ENCODE measurements around the gene RAB34.
"Not testable (repeated sequence)": the region's sequence is repeated elsewhere in the genome, so short reads cannot be mapped to it uniquely, and the experiment has no call there.

The RAB34 gene

DNA sequence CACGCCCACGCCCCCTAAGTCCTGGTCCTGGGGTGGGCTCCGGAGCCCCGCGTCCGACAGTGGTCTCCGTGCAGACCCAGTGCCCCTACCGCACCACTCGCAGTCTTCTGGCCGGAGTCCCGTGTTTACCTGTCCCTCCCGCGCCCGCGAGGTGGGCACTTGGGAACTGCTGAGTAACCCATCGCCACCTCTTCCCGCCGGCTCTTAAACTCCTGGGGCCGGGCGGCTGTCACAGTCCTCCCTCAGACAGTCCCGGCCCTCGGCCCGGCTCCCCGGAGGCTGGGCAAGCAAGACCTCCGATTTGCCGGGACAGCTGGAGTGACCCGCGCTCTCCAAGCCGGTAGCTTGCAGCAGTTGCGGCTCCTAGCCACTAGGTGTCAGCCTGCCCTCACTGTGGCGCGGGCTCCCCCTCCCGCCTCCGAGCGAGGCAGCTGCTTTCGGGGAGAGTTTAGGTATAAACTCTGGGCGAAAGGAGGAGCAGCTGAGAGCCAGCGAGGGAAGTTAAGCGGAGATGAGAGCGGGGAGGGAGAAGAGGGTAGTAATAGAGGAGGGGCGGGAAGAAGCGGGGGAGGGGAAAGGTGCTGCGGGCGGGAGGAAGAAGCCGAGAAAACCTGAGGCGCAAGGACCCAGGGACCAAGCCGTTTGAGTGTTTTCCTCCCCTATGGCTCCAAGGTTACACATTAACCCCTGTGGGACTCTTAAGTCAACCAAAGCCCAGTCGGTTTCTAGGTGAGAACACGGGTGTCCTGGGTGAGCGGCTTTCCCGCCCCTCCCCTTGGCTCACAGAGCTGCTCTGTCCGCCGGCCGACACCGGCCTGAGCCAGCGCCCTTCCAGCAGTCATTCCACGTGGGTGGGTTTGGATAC lies 9.2 kb upstream of the RAB34 start:
- peak; percentile 18 for FAIRE-seq

DNA sequence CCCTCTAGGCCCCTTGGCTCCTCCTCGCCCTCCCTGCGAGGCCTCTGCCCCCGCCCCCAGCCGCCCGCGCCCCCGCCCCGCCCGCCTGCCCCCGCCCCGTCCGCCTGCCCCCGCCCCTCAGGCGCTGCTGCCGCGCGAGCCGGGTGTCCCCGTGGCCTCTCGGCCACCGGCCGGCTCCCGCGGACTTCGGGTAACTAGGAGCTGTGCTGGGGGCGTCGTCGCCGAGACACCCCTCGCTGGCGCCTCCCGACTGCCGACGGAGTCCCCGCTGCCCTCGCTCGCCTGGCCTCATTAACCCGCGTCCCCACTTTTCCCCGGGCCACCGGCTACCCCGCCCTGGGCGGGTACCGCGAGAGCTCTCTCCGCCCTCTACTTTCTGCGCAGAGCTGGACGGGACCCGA lies 8.6 kb upstream of the RAB34 start, which contains the start of gene TLCD1:
TSS of gene TLCD1 (minus strand) at position 8 of the 401 bp plus-strand sequence. CDS start 136 bp downstream, outside the sequence.
- no peak for FAIRE-seq

DNA sequence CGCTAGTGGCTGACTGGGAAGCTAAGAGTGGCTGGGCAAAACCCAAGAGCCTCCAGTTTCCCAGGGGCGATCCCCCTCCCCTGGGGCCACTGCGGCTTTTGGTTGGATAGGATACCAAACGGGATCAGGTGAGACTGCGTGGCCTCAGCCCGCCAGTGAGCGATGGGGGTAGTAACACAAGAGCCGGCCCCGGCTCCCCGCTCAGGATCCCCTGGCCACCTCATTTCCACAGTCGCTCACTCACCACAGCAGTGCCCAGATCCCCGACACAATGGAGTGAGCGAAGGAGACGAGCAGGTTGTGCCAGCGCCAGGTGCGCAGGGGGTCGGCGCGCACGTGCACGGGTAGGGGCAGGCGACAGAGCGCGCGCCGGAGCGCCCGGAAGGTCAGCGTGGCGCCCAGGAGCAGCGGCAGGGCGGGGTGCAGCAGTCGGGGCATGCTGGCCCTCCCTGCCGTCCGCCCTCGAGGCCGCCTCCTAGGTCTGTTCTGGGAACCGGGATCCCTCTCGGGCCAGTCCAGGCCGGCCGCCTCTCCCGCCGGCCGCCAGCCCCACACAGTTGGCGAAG lies 8.1 kb upstream of the RAB34 start:
- FAIRE-seq, result no peak

DNA sequence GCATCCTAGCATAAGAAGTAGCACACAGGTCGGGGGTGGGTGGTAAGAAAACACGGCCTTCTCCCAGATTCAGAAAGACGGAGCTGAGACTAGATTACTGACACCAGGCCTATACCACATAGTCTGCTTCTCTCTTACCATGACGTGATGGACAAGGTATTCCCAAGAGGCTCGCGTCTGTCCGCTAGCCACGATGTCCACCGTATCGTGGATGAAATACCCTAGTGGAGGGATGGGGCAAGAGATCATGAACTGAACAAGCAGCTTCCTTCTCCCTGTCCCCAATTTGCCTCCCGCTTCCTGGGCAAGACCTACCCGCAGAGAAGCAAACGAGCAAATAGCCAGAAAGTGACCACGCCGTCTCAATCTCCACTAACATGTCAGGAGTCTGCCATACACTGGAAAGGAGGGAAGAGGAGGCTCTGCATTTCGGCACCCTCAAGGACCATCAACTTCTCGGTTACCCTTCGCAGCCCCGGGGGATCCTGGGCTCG lies 7.5 kb upstream of the RAB34 start:
- no peak for FAIRE-seq

DNA sequence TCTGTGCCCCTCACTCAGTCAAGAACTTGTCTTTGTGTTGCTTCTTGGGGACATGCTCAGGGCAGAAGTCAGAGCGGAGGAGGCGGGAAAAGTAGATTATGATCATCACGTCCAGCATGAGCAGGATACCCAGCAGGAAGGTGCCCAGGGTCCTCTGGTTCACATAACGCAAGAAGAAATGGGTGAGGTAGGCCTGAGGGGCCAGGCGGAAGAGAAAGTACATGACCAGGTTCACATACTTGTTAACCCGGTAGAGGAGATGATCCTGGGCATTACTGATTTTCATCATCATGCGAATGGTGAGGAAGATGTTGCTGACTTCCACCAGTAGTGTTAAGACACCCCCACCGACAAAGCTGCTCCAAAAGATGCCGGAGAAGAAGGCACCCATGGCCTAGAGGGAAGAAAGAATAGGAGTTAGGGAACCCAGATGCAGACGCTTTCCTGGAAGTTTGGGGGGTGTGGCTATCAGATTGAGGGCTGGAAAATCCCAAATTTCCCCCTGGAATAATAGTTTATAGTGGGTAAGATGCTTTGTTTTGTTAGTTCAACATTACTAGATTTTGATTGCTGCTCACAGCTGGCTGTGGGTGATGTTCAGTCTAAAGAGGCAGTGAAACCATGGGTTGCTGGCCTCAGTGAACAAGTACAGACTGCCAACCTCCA lies 7.0 kb upstream of the RAB34 start:
- no peak for FAIRE-seq

DNA sequence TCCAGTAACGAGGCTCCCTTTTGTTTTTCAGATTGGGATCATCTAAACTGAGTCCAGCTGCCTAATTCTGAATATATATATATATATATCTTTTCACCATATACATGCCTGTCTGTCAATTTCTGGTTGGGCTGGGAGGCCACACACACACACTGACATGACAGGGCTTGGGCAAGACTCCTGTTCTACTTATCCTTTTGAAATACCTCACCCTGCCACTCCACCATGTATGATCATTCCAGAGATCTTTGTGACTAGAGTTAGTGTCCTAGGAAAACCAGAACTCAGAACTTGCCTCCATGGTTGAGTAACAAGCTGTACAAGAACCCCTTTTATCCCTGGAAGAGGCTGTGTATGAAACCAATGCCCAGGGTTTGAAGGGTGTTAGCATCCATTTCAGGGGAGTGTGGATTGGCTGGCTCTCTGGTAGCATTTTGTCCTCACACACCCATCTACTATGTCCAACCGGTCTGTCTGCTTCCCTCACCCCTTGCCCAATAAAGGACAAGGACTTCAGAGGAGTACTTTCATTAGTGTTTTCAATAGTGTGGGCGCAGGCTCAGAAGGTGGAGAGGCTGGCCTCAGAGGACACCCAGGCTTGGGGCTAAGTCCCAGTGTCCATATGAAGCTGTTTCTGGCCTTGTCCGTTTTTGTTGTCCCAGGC lies 6.3 kb upstream of the RAB34 start:
- FAIRE-seq, result not testable (repeated sequence)

DNA sequence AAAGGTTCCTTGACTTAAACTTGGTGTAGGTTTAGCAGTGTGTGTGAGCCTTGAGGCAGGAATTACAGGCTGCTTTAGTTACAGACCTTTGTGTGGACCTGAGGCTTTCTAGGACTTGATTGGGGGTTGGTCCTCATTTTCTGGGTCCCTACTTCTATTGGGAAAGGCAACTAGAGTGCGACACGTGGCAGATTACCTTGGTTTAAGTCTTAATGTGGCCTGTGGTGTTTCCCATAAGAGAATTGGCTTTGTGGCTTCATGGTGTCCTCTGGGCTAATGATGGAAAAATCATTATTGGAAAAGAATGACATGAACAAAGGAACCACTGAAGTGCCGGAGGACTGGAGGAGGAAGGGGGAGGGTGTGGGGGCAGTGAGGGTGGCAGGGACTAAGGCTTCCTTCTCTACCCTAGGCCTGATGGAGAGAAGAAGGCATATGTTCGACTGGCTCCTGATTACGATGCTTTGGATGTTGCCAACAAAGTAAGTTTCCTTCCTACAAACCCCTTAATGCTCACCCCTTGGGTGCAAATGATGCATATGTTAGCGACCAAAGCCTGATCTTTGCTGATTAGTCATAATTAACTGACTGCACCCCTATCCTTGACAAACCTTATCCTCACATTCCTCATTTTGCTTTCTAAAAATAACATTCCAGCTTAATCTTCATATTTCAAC lies 5.6 kb upstream of the RAB34 start:
- no peak for FAIRE-seq

DNA sequence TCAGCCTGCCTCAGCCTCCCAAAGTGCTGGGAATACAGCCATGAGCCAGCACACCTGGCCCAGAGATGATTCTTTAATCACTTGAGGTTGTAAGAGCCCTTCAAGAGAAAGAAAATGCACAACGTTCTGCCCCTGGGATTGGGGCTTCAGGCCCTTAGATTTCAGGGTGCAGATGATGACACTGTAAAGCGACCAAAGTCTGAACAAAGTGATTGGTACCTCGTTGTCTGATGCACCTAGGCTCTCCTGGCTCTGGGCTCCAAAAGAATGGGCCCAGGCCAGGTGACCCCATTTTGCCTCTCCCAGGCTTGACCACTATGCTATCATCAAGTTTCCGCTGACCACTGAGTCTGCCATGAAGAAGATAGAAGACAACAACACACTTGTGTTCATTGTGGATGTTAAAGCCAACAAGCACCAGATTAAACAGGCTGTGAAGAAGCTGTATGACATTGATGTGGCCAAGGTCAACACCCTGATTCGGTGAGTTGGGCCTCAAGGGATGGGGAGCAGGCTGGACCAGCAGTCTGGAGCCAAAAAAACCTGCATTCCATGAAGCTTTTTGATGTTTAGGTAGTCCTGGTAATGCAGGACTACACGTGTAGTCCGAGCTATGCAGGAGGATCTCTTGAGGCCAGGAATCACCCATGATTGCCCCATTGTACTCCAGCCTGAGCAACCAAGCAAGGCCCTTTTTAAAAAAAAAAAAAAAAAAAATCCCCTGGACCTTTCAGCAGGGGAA lies 4.9 kb upstream of the RAB34 start:
- FAIRE-seq, result no peak

DNA sequence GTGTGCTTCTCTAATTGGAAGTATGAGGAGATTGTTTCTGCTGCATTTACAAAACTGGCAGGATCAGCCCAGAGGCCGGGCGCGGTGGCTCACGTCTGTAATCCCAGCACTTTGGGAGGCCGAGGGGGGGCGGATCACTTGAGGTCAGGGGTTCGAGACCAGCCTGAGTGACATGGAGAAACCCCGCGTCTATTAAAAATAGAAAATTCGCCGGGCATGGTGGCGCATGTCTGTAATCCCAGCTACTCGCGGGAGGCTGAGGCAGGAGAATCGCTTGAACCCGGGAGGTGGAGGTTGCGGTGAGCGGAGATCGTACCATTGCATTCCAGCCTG lies 3.3 kb upstream of the RAB34 start:
- not testable (repeated sequence) for FAIRE-seq

DNA sequence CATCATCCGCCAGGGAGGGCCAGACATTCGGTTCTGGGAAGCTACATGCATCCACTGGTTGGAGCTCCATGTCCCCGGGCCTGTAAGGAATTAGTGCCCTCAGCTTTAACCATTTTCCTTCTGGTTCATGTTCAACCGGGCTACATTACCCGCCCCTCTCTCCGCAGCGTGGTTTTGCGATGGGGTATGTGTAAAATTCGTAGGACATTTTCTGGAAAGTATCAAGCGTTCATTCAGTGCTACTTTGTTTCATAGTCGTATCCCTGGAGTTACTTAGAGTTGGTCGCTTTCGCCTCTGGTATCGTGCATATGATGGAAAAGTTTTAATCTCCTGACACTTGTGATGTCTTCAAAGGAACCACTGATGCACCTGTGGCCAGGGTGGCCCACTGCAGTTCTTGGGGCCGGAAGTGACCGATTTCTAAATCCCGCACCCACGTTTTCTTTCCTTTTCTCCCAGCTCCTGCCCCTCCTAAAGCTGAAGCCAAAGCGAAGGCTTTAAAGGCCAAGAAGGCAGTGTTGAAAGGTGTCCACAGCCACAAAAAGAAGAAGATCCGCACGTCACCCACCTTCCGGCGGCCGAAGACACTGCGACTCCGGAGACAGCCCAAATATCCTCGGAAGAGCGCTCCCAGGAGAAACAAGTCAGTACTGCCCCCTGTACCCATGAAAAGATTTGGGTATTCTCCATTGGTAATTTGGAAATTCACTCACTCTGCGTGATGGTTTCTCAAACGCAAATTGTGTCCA lies 2.8 kb upstream of the RAB34 start:
- no peak for FAIRE-seq

DNA sequence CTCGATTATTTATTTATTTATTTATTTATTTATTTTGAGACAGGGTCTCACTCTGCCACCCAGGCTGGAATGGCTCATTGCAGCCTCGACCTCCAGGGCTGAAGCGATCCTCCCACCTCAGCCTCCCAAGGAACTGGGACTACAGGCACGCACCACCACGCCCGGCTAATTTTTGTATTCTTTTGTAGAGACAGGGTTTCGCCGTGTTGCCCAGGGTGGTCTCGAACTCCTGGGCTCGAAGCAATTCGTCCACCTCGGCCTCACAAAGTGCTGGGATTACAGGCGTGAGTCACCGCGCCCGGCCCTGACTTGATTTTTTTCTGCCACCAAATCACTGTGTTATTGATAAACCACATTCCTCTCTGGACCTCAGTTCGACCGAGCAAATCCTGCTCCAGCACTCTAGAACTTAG lies 1.4 kb upstream of the RAB34 start:
- no peak for FAIRE-seq

DNA sequence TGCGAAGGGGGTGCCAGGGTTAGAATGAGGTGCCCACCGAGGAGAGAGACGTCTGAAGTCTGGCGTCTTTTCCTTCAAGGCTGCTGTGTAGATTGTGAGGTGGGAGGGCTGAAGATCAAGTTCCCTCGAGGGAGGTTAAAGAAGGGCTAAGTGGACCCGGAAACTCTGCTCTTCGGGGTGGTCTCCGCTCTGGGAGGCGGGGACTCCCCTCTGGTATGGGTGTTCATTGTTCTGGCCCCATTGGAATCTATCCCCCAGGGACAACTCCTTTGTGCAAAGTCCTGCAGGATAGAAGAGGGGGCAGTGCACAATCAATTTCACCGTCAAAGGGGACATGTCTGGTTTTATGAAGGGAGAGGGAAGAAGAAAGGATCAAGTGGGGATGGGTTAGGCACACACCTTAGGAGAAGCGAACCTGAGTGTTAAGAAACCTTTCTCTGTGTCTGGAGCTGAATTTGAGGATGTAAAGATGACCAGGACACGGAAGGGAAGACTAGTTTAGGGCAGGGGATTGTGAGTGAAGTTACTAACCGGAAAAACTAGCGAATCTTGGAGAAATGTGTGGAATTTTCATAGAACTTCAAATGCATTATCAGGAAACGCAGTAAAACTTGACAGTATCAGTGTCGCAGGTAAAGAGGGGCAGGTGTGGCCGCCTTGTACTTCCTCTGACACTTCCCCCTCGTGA lies 809 bp upstream of the RAB34 start:
- no peak for FAIRE-seq

DNA sequence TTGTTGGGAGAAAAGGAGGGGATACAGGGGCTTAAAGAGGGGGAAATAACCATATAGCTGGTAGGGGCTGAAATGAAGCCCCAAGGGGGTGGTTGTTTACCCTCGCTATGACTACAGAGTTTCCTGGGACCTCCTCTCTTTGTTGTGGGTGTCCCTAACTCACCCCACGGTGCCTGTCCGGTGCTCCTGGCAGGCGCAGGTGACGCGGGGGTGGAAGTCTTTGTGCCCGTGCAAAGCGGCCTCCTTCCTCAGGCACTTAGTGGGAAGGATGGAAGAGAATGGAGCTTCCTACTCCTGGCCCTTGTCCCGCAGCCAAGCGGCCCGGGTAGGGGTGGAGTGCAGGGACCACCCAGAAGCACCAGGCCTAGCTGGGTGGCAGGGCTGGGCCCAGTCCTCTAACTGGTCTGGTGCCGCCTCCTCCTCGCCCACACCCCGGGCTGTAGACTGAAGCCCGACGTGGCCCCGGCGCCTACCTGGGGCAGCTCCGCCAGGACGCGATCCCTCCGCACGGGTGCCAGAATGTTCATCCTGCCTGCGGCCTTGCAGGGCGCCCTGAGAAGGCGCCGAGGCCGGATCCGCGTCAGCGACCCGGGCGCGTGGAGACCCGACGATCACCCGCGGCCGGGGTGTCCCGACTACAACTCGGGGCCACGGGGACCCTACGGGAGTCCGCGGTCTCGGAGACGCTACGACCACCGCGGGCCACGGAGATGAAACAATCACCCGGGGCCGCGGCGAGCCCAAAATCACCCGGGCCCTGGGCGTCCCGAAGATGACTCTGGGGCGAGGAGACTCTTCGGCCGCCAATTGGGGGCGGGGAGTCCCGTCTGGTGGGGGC lies 709 bp downstream of the RAB34 start:
- no peak for FAIRE-seq

DNA sequence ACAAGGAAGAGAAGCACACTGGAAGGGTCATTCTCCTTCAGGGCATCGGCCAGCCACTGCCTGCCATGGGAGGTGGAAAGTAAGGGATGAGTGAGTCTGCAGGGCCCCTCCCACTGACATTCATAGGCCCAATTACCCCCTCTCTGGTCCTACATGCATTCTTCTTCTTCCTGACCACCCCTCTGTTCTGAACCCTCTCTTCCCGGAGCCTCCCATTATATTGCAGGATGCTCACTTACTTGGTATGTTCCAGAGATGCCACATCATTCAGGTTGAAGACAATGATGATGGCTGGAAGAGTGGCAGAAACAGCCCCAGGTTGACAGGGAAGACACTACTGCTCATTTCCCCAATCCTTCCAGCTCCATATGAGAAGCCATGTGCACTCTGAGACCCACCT lies 2.5 kb downstream of the RAB34 start:
- FAIRE-seq, result no peak

DNA sequence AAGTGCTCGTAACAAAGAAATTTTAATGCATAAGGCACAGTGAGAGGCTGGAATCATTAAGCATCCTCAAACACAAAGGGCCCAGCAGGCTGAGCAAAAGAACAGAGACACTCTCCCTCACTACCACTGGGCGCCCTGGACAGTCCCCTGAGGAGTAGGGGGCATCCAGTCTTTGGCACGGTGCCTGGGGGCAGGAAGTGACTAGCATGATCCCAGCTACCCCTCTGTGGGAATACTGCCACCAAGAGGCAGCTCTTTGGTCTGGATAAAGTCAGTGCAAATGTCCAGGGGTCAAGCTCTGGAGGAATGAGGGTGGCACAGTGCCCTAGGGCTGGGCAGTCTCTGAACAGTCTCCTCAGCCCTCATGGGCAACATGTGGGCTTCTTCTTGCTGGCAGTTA lies 3.4 kb downstream of the RAB34 start:
- FAIRE-seq, result no peak

DNA sequence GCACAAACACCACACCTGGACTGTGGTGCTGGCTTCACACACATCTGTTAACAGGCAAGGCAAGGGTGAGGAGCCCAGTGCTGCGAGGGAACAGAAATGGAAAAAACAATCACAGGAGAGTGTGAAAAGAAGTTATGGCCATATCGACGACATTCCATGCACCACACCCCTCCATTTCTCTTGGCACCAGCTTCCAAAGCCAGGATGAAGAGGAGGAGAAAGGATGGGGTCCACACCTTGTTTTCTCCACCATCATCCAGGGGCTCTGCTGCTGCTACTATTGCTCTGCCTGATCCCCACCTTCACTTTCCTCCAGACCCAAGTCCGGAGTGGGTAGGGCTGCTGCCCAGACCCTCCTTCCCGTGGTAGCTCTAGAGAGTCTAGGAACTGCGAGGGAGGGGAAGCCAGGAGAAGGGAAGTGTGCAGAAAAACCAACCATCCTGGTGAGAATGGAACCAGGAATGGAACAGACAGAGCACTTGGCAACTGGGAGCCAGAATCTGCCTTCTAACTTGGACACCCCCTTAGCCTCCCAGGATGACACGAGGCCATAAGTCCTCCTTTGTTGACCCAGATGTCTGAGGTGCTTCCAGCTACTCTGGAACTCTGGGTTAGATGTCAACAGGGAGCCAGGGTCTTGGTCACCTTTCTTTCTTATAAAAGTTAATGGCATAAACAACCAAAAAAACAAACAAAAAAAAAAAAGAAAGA lies 4.8 kb downstream of the RAB34 start:
- no peak for FAIRE-seq

DNA sequence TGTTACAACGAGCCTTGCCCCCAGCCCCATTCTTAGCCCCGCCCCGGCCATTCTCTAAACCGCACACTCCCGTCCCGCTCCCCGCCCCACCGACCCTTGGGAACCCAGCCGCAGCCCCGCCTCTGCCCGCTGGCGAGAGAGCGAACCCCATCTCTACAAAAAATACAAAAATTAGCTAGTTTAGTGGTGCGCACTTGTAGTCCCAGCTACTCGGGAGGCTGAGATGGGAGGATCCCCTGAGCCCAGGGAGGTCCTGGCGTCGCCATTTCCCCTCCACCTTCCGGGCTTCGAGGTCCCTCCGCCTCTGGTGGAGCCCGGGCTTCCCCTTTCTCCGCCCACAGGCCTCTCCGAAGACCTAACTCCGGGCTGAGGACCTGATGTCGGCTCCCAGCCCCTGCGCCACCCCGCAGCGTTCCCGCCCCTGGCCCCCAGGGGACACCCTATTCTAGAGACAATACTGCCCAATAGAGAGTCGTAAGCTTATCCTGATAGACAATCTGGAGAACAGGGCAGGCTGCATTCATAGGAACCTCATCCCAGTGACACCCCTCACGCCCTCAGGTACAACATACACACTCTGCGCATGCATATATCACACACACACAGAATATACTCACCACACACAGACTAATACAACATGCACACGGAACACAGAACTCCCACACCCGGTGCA lies 5.5 kb downstream of the RAB34 start:
- no peak for FAIRE-seq

DNA sequence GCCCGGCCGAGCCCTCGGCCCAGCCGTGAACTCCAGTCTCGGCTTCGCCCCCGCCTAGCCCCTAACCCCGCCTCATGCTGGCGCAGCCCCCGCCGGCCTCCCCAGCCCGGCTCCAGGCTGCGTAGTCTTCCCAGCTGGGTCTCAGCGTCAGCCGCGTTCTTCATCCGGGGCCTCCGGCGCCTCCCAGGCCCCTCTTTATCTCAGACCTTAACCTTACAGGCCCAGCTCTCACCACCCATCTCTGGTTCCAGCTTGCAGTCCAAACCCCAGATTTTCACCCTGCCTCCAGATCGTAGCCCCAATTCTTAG lies 6.0 kb downstream of the RAB34 start, which contains the start of gene PROCA1:
TSS of gene PROCA1 (minus strand) at position 166 of the 309 bp plus-strand sequence. CDS start 228 bp downstream, outside the sequence.
- no peak for FAIRE-seq

All from endometrium (tissue), 2 donors.